ENCODE data around the gene PTPN23. TPM values are rescaled to one million over a fixed set of nuclear protein-coding genes. Genes with fewer than 3 reads are reported as not detected.
A peak's percentile ranks its signal among the peaks of the same experiment; 100 is the strongest.
"Not testable (repeated sequence)": the region's sequence is repeated elsewhere in the genome, so short reads cannot be mapped to it uniquely, and the experiment has no call there.

Gene PTPN23
- total and polyA plus RNA-seq, 2 donors from 2014 or later: 12.6 to 48.5 TPM

DNA sequence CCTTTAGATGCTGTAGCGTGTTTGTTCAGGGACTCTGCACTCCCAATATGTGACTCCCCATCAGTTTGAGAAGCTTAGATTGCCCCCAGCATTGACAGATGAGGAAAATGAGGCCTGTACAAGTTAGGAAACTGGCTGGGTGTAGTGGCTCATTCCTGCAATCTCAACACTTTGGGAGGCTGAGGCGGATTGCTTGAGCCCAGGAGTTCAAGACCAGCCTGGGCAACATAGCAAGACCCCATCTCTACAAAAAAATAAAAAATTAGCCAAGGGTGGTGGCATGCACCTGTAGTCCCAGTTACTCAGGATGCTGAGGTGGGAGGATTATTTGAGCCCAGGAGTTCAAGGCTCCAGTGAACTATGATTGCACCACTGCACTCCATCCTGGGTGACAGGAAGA, 14.0 kb upstream of the PTPN23 start:
- TF ChIP-seq, protein P1, sequence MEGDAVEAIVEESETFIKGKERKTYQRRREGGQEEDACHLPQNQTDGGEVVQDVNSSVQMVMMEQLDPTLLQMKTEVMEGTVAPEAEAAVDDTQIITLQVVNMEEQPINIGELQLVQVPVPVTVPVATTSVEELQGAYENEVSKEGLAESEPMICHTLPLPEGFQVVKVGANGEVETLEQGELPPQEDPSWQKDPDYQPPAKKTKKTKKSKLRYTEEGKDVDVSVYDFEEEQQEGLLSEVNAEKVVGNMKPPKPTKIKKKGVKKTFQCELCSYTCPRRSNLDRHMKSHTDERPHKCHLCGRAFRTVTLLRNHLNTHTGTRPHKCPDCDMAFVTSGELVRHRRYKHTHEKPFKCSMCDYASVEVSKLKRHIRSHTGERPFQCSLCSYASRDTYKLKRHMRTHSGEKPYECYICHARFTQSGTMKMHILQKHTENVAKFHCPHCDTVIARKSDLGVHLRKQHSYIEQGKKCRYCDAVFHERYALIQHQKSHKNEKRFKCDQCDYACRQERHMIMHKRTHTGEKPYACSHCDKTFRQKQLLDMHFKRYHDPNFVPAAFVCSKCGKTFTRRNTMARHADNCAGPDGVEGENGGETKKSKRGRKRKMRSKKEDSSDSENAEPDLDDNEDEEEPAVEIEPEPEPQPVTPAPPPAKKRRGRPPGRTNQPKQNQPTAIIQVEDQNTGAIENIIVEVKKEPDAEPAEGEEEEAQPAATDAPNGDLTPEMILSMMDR (IDR thresholded peaks at IDR 0.05; ENCODE audit: borderline replicate concordance, extremely low read depth, insufficient read depth): no peak
- Histone ChIP-seq H3K27ac (ENCODE audit: low read depth in 2 of 2, low read length in 2 of 2) (no peak overlapping the region), H3K27me3 (ENCODE audit: control insufficient read depth, insufficient read depth, low read length) (no peaks in the 10 kb centered on the region), H3K9me3 (ENCODE audit: control insufficient read depth in 2 of 3, insufficient read depth in 1 of 3, low read length in 3 of 3) (no peaks in the 10 kb centered on the region), H3K4me1 (ENCODE audit: control insufficient read depth in 2 of 3, insufficient read depth in 2 of 3, low read depth in 1 of 3, low read length in 3 of 3) (no peaks in the 10 kb centered on the region), H3K4me3 (ENCODE audit: low read length in 3 of 3) (no peak overlapping the region), H3K9ac (ENCODE audit: low read length in 3 of 3) (no peak overlapping the region), H3K36me3 (ENCODE audit: control insufficient read depth in 2 of 3, insufficient read depth in 3 of 3, low read length in 3 of 3) (no peaks in the 10 kb centered on the region)
- FAIRE-seq (no peak), DNase-seq (no peak)
- intact Hi-C loops (cut with DNase I): no loop called here

- TF ChIP-seq, protein P1 (IDR thresholded peaks at IDR 0.05; ENCODE audit: borderline replicate concordance, extremely low read depth, insufficient read depth): no peak
Measured at GRCh38 chr3:47367631-47368030, 13.2 kb upstream of the PTPN23 start.

DNA sequence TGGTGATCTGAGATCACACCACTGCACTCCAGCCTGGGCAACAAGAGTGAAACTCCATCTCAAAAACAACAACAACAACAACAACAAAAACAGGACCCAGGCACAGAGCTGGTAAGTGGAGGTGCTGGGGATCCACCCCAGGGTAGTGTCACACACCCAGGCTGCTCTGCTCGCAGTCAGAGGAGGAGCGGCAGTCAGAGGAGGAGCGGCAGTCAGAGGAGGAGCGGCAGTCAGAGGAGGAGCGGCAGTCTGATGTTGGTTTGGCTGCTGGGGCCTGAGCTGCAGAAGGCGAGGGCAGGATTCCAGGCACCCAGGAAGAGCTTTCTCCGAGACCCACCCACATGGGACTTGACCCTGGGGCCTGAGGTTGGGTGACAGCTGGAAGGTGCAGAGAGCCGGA, 10.8 kb upstream of the PTPN23 start:
- H3K4me1 ChIP-seq (ENCODE audit: control insufficient read depth in 2 of 3, insufficient read depth in 2 of 3, low read depth in 1 of 3, low read length in 3 of 3); H3K9ac ChIP-seq (ENCODE audit: low read length in 3 of 3); FAIRE-seq; H3K9me3 ChIP-seq (ENCODE audit: control insufficient read depth in 2 of 3, insufficient read depth in 1 of 3, low read length in 3 of 3); intact Hi-C loops (cut with DNase I); H3K4me3 ChIP-seq (ENCODE audit: low read length in 3 of 3); H3K27ac ChIP-seq (ENCODE audit: low read depth in 2 of 2, low read length in 2 of 2); DNase-seq; H3K27me3 ChIP-seq (ENCODE audit: control insufficient read depth, insufficient read depth, low read length); H3K36me3 ChIP-seq (ENCODE audit: control insufficient read depth in 2 of 3, insufficient read depth in 3 of 3, low read length in 3 of 3): not testable (repeated sequence)

More at GRCh38 chr3:47367631-47368030, 13.2 kb upstream of the PTPN23 start:
- Histone ChIP-seq H3K9ac (ENCODE audit: low read length in 3 of 3) (no peak overlapping the region), H3K9me3 (ENCODE audit: control insufficient read depth in 2 of 3, insufficient read depth in 1 of 3, low read length in 3 of 3) (no peaks in the 10 kb centered on the region), H3K27ac (ENCODE audit: low read depth in 2 of 2, low read length in 2 of 2) (no peak overlapping the region), H3K4me3 (ENCODE audit: low read length in 3 of 3) (no peak overlapping the region), H3K27me3 (ENCODE audit: control insufficient read depth, insufficient read depth, low read length) (no peaks in the 10 kb centered on the region), H3K4me1 (ENCODE audit: control insufficient read depth in 2 of 3, insufficient read depth in 2 of 3, low read depth in 1 of 3, low read length in 3 of 3) (no peaks in the 10 kb centered on the region), H3K36me3 (ENCODE audit: control insufficient read depth in 2 of 3, insufficient read depth in 3 of 3, low read length in 3 of 3) (no peaks in the 10 kb centered on the region)
- DNase-seq (no peak), FAIRE-seq (no peak)
- intact Hi-C loops (cut with DNase I): no loop called here

DNA sequence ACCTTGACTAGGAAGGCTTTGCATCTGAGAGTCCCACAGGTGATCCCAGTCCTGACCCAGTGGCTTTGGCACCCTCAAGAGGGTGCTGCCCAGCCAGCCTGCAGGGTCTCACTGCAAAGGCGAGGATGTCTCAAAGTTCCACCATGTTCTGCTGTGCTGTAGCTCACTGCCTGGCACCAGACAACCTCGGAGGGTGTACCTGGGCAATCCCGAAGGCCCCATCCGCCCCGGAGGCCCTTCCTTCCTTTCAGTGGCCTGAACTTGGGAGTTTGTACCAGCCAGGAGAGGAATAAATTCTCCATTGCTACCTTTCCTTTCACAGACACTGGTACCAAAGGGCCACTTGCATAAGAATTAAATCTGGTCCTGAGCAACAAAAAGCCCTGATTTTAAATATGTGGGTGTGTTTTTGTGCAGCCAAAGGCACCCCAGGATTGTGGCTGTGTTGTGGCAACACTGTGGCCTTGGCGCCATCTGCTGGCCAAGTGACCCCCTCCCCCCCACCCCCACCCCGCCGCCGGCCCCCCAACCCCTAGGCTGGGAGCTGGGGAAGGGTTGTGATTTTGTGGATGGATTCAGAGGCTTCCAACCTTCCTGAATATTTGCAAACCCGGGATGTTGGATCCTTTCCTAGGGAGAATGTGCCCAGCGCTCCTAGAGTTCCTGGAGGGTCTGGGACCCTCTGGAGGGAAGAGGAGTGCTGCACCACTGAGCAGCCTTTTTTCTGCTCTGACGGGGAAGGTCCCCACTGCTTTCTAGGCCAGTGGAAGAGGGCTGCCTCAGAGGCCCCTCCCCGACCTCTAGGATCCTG, 9.7 kb upstream of the PTPN23 start:
- intact Hi-C loops (cut with DNase I): no loop called here

More for the DNA sequence above, 9.7 kb upstream of the PTPN23 start:
- Histone ChIP-seq H3K9ac (ENCODE audit: low read length in 3 of 3) (no peak overlapping the region), H3K36me3 (ENCODE audit: control insufficient read depth in 2 of 3, insufficient read depth in 3 of 3, low read length in 3 of 3) (no peaks in the 10 kb centered on the region), H3K27me3 (ENCODE audit: control insufficient read depth, insufficient read depth, low read length) (no peaks in the 10 kb centered on the region), H3K4me3 (ENCODE audit: low read length in 3 of 3) (no peak overlapping the region), H3K9me3 (ENCODE audit: control insufficient read depth in 2 of 3, insufficient read depth in 1 of 3, low read length in 3 of 3) (no peaks in the 10 kb centered on the region), H3K27ac (ENCODE audit: low read depth in 2 of 2, low read length in 2 of 2) (no peak overlapping the region), H3K4me1 (ENCODE audit: control insufficient read depth in 2 of 3, insufficient read depth in 2 of 3, low read depth in 1 of 3, low read length in 3 of 3) (no peaks in the 10 kb centered on the region)
- TF ChIP-seq, protein P1 (IDR thresholded peaks at IDR 0.05; ENCODE audit: borderline replicate concordance, extremely low read depth, insufficient read depth): peak; percentile 21
- no peak for DNase-seq
- no peak for FAIRE-seq
